Activated T-cell treated with anti-CD3 and anti-CD28 coated beads for 24 hours (primary cell): Measurements from ENCODE around the gene VDAC2.
A peak's percentile ranks its signal among the peaks of the same experiment; 100 is the strongest.
"Not testable (repeated sequence)": the region's sequence is repeated elsewhere in the genome, so short reads cannot be mapped to it uniquely, and the experiment has no call there.

ENCODE experiments used
- DNase-seq: peaks from one replicate; pipeline ENCODE4 v3.0.0-alpha.2; 2020; ENCODE audit warnings: low read depth

Gene VDAC2

GRCh38 chr10:75199949-75200348, 10.6 kb upstream of the VDAC2 start:
- not testable (repeated sequence) for DNase-seq

DNA sequence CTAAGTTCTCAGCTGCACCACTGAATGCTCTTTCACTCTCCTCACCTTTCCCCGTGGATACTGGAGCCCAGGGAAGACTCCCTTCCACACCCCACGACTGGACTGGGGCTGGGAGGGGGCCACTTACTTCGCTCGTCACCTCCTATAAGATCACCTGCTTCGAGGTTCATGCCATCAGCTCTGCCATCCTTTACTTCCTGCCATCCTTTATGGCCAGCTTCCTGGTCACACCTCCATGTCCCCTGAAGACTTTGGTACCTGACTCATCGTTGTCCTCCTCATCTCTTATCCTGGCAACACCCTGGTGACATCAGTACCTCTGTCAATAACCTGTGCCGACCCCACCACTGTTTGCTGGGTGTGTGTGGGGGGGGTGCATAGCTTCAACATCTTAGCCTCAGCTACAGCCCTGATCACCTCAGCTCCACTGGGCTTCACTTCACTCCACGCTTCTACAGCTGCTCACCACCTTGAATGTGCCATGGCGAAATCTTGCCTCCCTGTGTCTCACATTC, 8.7 kb upstream of the VDAC2 start:
- no peak for DNase-seq

GRCh38 chr10:75202321-75203045, 8.1 kb upstream of the VDAC2 start:
- DNase-seq = no peak

- not testable (repeated sequence) for DNase-seq
These were observed 7.5 kb upstream of the VDAC2 start for GRCh38 chr10:75203046-75203620.

DNA sequence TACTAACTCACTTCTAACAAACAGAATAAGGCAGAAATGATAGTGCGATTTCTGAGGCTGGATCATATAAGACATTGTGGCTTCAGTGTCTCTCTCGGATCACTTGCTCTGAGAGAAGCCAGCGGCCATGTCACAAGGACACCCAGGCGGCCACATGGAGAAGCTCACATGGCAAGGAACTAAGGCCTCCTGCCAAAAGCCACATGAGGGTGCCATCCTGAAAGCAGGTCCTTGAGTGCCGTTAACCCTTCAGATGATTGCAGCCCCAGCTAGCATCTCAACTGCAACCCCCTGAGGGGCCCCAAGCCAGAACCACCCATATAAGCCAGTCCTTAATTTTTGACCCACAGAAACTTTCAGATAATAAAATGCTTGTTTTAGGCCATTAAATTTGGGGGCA, 6.9 kb upstream of the VDAC2 start:
- DNase-seq = no peak

GRCh38 chr10:75205908-75206307, 4.7 kb upstream of the VDAC2 start:
- DNase-seq = no peak

DNA sequence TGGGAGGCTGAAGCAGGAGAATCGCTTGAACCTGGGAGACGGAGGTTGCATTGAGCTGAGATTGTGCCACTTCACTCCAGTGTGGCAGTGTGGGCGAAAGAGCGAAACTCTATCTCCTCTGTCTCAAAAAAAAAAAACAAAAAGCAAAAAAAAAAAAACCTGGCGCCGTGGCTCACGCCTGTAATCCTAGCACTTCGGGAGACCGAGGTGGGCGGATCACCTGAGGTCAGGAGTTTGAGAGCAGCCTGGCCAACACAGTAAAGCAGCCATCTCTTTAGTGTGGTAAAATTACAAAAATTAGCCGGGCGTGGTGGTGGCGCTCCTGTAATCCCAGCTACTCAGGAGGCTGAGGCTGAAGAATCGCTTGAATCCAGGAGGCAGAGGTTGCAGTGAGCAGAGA, 4.0 kb upstream of the VDAC2 start:
- DNase-seq = not testable (repeated sequence)

- no peak for DNase-seq
These were observed 3.3 kb upstream of the VDAC2 start for GRCh38 chr10:75207079-75207856.

GRCh38 chr10:75207857-75208144, 2.8 kb upstream of the VDAC2 start:
- no peak for DNase-seq

DNA sequence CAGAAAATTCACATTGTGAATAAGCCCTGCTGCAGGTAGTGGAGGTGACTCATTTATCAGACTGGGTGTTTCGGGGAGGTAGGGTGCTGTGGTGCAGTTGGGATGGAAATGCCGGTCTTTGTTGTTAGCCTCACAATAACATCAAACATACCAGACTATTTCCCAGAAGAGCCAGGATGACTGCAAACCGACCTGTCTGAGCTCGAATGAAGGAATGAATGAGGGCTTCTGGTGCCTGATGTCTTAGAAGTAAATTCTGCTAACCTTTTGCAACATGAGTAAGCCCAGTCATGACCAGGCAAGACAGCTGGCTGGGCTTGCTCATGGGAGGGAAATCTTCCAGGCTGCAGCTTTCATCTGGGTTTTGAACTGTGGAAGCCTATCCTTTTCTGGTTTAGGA, 2.4 kb upstream of the VDAC2 start:
- DNase-seq = no peak

GRCh38 chr10:75209086-75209920, 1.3 kb upstream of the VDAC2 start:
- no peak for DNase-seq

DNA sequence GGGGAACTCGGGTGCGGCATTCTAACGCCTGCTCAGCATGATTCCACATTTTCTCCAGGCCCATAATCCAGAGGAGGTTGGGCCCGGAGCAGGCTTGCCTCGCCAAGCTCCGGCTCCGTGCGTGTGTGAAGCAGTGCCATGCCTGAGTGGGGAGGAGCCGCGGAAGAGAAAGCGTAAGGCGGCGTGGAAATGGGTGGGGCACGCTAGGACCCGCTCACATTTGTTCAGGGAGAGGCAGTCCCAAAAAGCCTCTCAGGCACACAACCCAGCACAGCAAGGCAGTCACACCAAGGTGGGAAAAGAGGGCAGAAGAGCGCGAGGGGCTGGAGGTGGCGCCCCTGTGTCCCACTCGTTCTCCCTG, 695 bp upstream of the VDAC2 start:
- peak; percentile 68 for DNase-seq

DNA sequence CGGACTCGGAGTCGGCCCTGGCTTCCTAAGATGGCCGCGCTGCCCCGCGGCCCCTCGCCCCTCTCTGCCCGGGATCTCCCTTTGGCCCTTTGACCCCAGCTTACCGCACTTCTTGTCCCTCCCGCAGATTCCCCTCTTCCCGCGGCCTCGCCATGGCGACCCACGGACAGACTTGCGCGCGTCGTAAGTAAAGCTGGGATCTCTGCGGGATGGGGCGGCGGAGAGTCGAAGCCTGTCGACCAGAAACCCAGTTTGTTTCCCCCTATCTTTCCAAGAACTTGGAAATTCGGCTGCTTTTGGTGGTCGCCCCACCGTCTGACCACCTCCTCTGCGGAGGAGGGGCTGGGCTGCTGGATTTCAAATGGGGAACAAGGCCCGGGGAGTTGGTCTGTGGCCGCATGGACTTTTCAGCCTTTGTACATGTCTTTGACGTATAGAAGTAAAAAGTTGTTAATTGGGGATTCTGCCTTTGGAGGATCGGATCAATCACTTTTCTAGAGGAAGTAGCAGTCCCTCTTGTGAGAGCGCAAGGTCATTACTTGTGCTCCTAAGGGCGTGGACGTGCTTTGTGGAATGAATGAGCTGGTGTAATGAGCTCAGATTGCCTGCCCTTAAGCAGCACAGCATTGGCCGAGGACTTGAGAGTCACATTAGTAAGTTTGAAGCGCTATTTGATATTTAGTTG, 553 bp downstream of the VDAC2 start:
- DNase-seq = peak; percentile 26

DNA sequence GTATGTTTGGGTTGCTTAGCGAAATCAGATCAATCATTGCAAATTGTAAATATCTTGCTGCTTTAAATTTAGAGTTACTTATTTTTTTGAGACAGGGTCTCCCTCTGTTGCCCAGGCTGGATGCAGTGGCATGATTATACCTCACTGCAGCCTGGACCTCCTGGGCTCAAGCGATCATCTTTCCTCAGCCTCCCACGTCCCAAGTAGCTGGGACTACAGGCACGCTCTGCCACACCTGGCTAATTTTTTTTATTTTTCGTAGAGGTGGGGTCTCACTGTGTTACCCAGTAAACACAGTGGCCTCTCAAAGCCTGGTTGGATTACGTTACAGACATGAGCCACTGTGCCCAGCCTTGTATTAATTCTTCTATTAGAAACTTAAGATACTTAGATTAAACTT, 1.7 kb downstream of the VDAC2 start:
- no peak for DNase-seq

DNA sequence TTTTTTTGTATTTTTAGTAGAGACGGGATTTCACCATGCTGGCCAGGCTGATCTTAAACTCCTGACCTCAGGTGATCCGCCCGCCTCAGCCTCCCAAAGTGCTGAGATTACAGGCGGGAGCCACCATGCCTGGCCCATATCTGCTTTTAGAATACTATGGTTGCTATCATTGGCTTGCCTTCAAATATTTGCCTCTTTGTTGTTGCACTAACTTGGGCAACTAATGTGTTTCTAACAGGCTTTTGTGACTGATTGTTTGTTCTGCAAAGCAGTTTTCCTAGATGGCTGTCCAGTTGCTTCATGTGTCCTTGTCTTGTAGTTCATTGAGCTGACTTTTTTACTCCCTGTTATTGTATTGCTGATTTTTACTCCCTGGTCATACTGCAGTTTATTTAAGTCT, 9.7 kb downstream of the VDAC2 start:
- DNase-seq = no peak

DNA sequence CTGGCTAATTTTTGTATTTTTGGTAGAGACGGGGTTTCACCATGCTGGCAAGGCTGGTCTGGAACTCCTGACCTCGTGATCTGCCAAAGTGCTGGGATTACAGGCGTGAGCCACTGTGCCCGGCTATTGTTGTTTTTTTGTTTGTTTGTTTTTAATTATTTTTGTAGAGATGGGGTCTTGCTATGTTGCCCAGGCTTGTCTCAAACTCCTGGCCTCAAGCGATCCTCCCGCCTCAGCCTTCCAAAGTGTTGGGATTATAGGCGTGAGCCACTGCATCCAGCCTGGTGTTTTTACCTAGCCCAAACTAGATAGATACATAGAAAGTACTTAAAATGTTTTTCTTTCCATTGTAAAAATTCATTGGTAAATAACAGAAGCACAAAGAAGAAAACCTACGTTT, 10.9 kb downstream of the VDAC2 start:
- not testable (repeated sequence) for DNase-seq

GRCh38 chr10:75223507-75223906, 12.9 kb downstream of the VDAC2 start:
- no peak for DNase-seq

GRCh38 chr10:75226095-75226494, 15.5 kb downstream of the VDAC2 start:
- DNase-seq = no peak

- DNase-seq = no peak
These were observed 16.1 kb downstream of the VDAC2 start for GRCh38 chr10:75226656-75227055.

- no peak for DNase-seq
These were observed 17.7 kb downstream of the VDAC2 start for GRCh38 chr10:75228278-75228677.

- DNase-seq = no peak
These were observed 18.2 kb downstream of the VDAC2 start for GRCh38 chr10:75228834-75229233.

- no peak for DNase-seq
These were observed 19.4 kb downstream of the VDAC2 start for GRCh38 chr10:75229971-75230370.
